ENCODE measurements around the gene TSC2.

GRCh38 chr16:2086106-2086742, 38.4 kb downstream of the TSC2 start:
- TF ChIP-seq, protein P1, sequence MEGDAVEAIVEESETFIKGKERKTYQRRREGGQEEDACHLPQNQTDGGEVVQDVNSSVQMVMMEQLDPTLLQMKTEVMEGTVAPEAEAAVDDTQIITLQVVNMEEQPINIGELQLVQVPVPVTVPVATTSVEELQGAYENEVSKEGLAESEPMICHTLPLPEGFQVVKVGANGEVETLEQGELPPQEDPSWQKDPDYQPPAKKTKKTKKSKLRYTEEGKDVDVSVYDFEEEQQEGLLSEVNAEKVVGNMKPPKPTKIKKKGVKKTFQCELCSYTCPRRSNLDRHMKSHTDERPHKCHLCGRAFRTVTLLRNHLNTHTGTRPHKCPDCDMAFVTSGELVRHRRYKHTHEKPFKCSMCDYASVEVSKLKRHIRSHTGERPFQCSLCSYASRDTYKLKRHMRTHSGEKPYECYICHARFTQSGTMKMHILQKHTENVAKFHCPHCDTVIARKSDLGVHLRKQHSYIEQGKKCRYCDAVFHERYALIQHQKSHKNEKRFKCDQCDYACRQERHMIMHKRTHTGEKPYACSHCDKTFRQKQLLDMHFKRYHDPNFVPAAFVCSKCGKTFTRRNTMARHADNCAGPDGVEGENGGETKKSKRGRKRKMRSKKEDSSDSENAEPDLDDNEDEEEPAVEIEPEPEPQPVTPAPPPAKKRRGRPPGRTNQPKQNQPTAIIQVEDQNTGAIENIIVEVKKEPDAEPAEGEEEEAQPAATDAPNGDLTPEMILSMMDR (IDR thresholded peaks at IDR 0.05) = no peak
- no peak for TF ChIP-seq POLR2A (IDR thresholded peaks at IDR 0.05)

Data from right lobe of liver (tissue), 4 donors.